Natural killer cell (primary cell): ENCODE results near the gene CUL3. TPM values are rescaled to one million over a fixed set of nuclear protein-coding genes. Genes with fewer than 3 reads are reported as not detected.

ENCODE experiments used
- ATAC-seq, 3 donors: fragments of 150-1000 bp in 2 of 3; fragments of 200-7000 bp in 1 of 3; cut with Tn5 transposase; 1 replicate in 1 of 3; 2 replicates in 2 of 3; pipeline ENCODE4 v1.10.0; 2021; ENCODE audit warnings: mild to moderate bottlenecking in 2 of 3, moderate library complexity in 2 of 3
- DNase-seq, 2 donors: peaks; one replicate each; pipeline versions ENCODE4 v3.0.0 to v3.0.0-alpha.2; 2013 to 2021; ENCODE audit warnings: mixed read lengths in 1 of 2
- H3K27ac ChIP-seq: one replicate; pipeline ENCODE4 v1.5.1; 2013; ENCODE audit warnings: mild to moderate bottlenecking, low read length
- H3K27me3 ChIP-seq: one replicate; pipeline ENCODE4 v1.6.1; 2013; ENCODE audit warnings: low read length; ENCODE audit not compliant: control insufficient read depth, insufficient read depth
- H3K36me3 ChIP-seq: one replicate; pipeline ENCODE4 v1.6.1; 2013; ENCODE audit warnings: low read length; ENCODE audit not compliant: control insufficient read depth, insufficient read depth
- H3K4me1 ChIP-seq: one replicate; pipeline ENCODE4 v1.6.1; 2013; ENCODE audit warnings: low read length; ENCODE audit not compliant: control insufficient read depth, insufficient read depth
- H3K4me3 ChIP-seq: one replicate; pipeline ENCODE4 v1.5.1; 2013; ENCODE audit warnings: low read length
- H3K9me3 ChIP-seq: one replicate; pipeline ENCODE4 v1.6.1; 2013; ENCODE audit warnings: low read length; ENCODE audit not compliant: control insufficient read depth, insufficient read depth
- H3K27ac Mint-ChIP-seq, 2 donors: one replicate each; pipeline ENCODE4 v1.8.0; 2022; ENCODE audit warnings: mild to moderate bottlenecking in 2 of 2, mixed read lengths in 2 of 2, moderate library complexity in 1 of 2
- H3K27me3 Mint-ChIP-seq, 2 donors: one replicate each; pipeline ENCODE4 v1.8.0; 2022; ENCODE audit warnings: low read depth in 2 of 2, mixed read lengths in 2 of 2
- H3K36me3 Mint-ChIP-seq: one replicate; pipeline ENCODE4 v1.8.0; 2022; ENCODE audit warnings: mixed read lengths
- H3K4me1 Mint-ChIP-seq, 2 donors: one replicate each; pipeline ENCODE4 v1.8.0; 2022; ENCODE audit warnings: mixed read lengths in 2 of 2
- H3K4me3 Mint-ChIP-seq: one replicate; pipeline ENCODE4 v1.8.0; 2022; ENCODE audit warnings: mild to moderate bottlenecking, moderate library complexity, mixed read lengths
- H3K9me3 Mint-ChIP-seq, 2 donors: one replicate each; pipeline ENCODE4 v1.8.0; 2022; ENCODE audit warnings: mixed read lengths in 2 of 2
- WGBS: methylation state at CpG from one replicate; pipeline ENCODE4 v1.1.7; 2013; ENCODE audit warnings: missing lambda C conversion rate; ENCODE audit not compliant: insufficient coverage; 5-methylcytosine and 5-hydroxymethylcytosine counted together
- intact Hi-C: fragments of 100-400 bp; cut with micrococcal nuclease; formaldehyde crosslinking; loops from one replicate; pipeline ENCODE4 v1.14.2; 2022
- total RNA-seq, 4 donors: library from RNA; stranded (reverse); fragments of 120-200 nt in 1 of 4; gene quantifications; one replicate each; pipeline versions ENCODE4 v1.2.3 to v1.2.4, GENCODE V29; 2013 to 2022
- TF ChIP-seq, protein P1 (sequence below): fragments of 200-600 bp; IDR thresholded peaks from one replicate; pipeline ENCODE4 v1.8.0; 2022; ENCODE audit warnings: antibody characterized with exemption

The CUL3 gene
- total RNA-seq, 3 donors from 2014 or later (not counting 1 experiment from before 2014, with no cell fraction given), result 102 to 125 (median 115) TPM

DNA sequence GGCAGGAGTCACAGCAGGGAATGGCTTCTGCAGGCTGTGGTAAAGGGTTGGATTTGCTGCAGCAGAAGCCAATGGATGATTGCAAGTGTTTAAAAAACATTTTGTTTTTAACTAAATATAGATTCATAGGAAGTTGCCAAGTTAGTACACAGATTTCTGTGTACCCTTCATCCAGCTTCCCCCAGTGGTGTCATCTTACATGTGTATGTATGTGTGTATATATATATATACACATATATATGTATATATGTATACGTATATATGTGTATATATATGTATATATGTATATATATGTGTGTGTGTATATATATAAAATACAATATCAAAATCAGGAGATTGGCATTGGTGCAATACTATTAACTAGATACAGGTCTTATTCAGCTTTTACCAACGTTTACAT lies 164.1 kb downstream of the CUL3 start:
- Histone ChIP-seq H3K36me3 (no peaks in the 10 kb centered on the region), H3K27ac (no peak overlapping the region), H3K4me1 (no peaks in the 10 kb centered on the region), H3K9me3 (no peaks in the 10 kb centered on the region), H3K27me3 (no peaks in the 10 kb centered on the region), H3K4me3 (no peak overlapping the region)
- intact Hi-C loops, result no loop called here
- Mint-ChIP-seq H3K9me3 (peaks cover 0 to 2% of the 10 kb centered on the region in 2 donors), H3K4me3 (no peak overlapping the region), H3K27me3 (peaks cover 13 to 19% of the 10 kb centered on the region in 2 donors), H3K36me3 (no peaks in the 10 kb centered on the region), H3K4me1 (no peaks in the 10 kb centered on the region), H3K27ac (no peak overlapping the region)
- ATAC-seq, result no peak
- TF ChIP-seq, protein P1, sequence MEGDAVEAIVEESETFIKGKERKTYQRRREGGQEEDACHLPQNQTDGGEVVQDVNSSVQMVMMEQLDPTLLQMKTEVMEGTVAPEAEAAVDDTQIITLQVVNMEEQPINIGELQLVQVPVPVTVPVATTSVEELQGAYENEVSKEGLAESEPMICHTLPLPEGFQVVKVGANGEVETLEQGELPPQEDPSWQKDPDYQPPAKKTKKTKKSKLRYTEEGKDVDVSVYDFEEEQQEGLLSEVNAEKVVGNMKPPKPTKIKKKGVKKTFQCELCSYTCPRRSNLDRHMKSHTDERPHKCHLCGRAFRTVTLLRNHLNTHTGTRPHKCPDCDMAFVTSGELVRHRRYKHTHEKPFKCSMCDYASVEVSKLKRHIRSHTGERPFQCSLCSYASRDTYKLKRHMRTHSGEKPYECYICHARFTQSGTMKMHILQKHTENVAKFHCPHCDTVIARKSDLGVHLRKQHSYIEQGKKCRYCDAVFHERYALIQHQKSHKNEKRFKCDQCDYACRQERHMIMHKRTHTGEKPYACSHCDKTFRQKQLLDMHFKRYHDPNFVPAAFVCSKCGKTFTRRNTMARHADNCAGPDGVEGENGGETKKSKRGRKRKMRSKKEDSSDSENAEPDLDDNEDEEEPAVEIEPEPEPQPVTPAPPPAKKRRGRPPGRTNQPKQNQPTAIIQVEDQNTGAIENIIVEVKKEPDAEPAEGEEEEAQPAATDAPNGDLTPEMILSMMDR, result no peak
- WGBS, result no CpG with 5 or more reads among the region's 2 CpGs
- no peak for DNase-seq

Other genes with a start within 250 kb of the CUL3 start
- 1 to 10 TPM; 1.9 to 6.1 (median 2.4) TPM for gene FAM124B, start 183.3 kb downstream of the CUL3 start, total RNA-seq
- not detected for gene CCDC195, start 131.0 kb upstream of the CUL3 start, total RNA-seq